ENCODE data around the gene HLA-E.
A peak's percentile ranks its signal among the peaks of the same experiment; 100 is the strongest.
"Not testable (repeated sequence)": the region's sequence is repeated elsewhere in the genome, so short reads cannot be mapped to it uniquely, and the experiment has no call there.

HLA-E gene

GRCh38 chr6:30510419-30511168 is 21.3 kb downstream of the HLA-E start:
- no peak overlapping the region for H3K4me3 Mint-ChIP-seq
- H3K9me3 Mint-ChIP-seq, result no peaks in the 10 kb centered on the region
- H3K27ac Mint-ChIP-seq, result no peak overlapping the region
- DNase-seq, result no peak
- TF ChIP-seq CTCF (IDR thresholded peaks at IDR 0.05), result no peak
- H3K4me1 Mint-ChIP-seq, result no peaks in the 10 kb centered on the region
- H3K36me3 Mint-ChIP-seq (ENCODE audit: low read depth), result no peaks in the 10 kb centered on the region
- H3K27me3 Mint-ChIP-seq (ENCODE audit: low read depth, poor library complexity), result peaks cover 19% of the 10 kb centered on the region

GRCh38 chr6:30511169-30511546 is 21.8 kb downstream of the HLA-E start:
- H3K27ac Mint-ChIP-seq, result no peak overlapping the region
- no peak for TF ChIP-seq CTCF (IDR thresholded peaks at IDR 0.05)
- no peaks in the 10 kb centered on the region for H3K36me3 Mint-ChIP-seq (ENCODE audit: low read depth)
- no peaks in the 10 kb centered on the region for H3K9me3 Mint-ChIP-seq
- H3K4me3 Mint-ChIP-seq, result no peak overlapping the region
- no peak for DNase-seq
- H3K27me3 Mint-ChIP-seq (ENCODE audit: low read depth, poor library complexity), result peaks cover 19% of the 10 kb centered on the region
- no peaks in the 10 kb centered on the region for H3K4me1 Mint-ChIP-seq

DNA sequence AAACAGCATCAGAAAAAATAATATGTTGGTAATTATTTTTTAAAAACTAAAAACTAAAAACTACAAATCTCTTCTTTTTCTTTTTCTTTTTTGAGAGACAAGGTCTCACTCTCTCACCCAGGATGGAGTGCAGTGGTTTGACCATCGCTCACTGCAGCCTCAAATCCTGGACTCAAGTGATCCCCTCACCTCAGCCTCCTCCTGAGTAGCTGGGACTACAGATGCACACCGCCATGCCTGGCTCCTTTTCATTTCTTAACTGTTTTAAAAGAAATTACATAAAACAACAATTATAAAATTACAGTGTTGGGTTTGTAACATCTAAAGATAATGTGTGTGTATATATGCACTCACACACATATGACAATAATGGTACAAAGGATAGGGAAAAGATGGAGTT is 24.1 kb downstream of the HLA-E start:
- TF ChIP-seq CTCF (IDR thresholded peaks at IDR 0.05), result no peak
- Mint-ChIP-seq H3K9me3 (no peaks in the 10 kb centered on the region), H3K4me3 (no peak overlapping the region), H3K27ac (no peak overlapping the region), H3K36me3 (ENCODE audit: low read depth) (no peaks in the 10 kb centered on the region), H3K27me3 (ENCODE audit: low read depth, poor library complexity) (peaks cover 11% of the 10 kb centered on the region), H3K4me1 (no peaks in the 10 kb centered on the region)
- no peak for DNase-seq

GRCh38 chr6:30515106-30515505 is 25.8 kb downstream of the HLA-E start:
- peak overlapping the region; percentile 82 for H3K4me3 Mint-ChIP-seq
- H3K4me1 Mint-ChIP-seq, result no peaks in the 10 kb centered on the region
- no peaks in the 10 kb centered on the region for H3K36me3 Mint-ChIP-seq (ENCODE audit: low read depth)
- peaks cover 18% of the 10 kb centered on the region for H3K27me3 Mint-ChIP-seq (ENCODE audit: low read depth, poor library complexity)
- H3K27ac Mint-ChIP-seq, result peak overlapping the region; percentile 42
- H3K9me3 Mint-ChIP-seq, result peaks cover 6% of the 10 kb centered on the region
- no peak for DNase-seq
- TF ChIP-seq CTCF (IDR thresholded peaks at IDR 0.05), result no peak

- H3K4me3 Mint-ChIP-seq, result peak overlapping the region; percentile 82
- no peaks in the 10 kb centered on the region for H3K4me1 Mint-ChIP-seq
- peak overlapping the region; percentile 90 for H3K27ac Mint-ChIP-seq
- TF ChIP-seq CTCF (IDR thresholded peaks at IDR 0.05), result no peak
- peaks cover 19% of the 10 kb centered on the region for H3K27me3 Mint-ChIP-seq (ENCODE audit: low read depth, poor library complexity)
- H3K9me3 Mint-ChIP-seq, result peaks cover 13% of the 10 kb centered on the region
- no peaks in the 10 kb centered on the region for H3K36me3 Mint-ChIP-seq (ENCODE audit: low read depth)
- peak; percentile 68 for DNase-seq
Observed at GRCh38 chr6:30515944-30516753, 26.8 kb downstream of the HLA-E start.

- Mint-ChIP-seq H3K27me3 (ENCODE audit: low read depth, poor library complexity) (peaks cover 17% of the 10 kb centered on the region), H3K9me3 (peaks cover 13% of the 10 kb centered on the region), H3K27ac (peak overlapping the region; percentile 90), H3K4me3 (peak overlapping the region; percentile 82)
- DNase-seq; H3K4me1 Mint-ChIP-seq; H3K36me3 Mint-ChIP-seq (ENCODE audit: low read depth): not testable (repeated sequence)
Observed at GRCh38 chr6:30516754-30517076, 27.4 kb downstream of the HLA-E start.

DNA sequence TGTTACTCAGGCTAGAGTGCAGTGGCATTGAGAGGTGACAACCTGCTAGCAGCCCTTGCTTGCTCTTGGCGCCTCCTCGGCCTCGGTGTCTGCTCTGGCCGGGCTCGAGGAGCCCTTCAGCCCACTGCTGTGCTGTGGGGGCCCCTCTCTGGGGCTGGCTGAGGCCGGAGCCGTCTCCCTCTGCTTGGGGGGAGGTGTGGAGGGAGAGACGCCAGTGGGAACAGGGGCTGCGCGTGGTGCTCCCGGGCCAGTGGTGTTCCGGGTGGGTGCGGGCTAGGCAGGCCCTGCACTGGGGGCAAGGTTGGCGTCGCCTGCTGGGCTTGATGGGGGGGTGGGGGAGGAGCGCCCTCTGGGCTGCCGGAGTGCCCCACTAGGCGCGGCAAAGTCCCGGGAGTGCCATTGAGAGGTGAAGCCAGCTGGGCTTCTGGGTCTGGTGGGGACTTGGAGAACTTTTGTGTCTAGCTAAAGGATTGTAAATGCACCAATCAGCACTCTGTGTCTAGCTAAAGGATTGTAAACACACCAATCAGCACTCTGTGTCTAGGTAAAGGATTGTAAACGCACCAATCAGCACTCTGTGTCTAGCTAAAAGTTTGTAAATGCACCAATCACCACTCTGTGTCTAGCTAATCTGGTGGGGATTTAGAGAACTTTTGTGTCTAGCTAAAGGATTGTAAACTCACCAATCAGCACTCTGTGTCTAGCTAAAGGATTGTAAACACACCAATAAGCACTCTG is 28.6 kb downstream of the HLA-E start:
- not testable (repeated sequence) for H3K4me1 Mint-ChIP-seq; H3K36me3 Mint-ChIP-seq (ENCODE audit: low read depth); H3K27ac Mint-ChIP-seq; DNase-seq; H3K4me3 Mint-ChIP-seq
- Mint-ChIP-seq H3K9me3 (peaks cover 13% of the 10 kb centered on the region), H3K27me3 (ENCODE audit: low read depth, poor library complexity) (peaks cover 24% of the 10 kb centered on the region)

GRCh38 chr6:30518505-30519145 is 29.3 kb downstream of the HLA-E start:
- H3K4me3 Mint-ChIP-seq; H3K36me3 Mint-ChIP-seq (ENCODE audit: low read depth); H3K4me1 Mint-ChIP-seq; DNase-seq; H3K27ac Mint-ChIP-seq: not testable (repeated sequence)
- H3K27me3 Mint-ChIP-seq (ENCODE audit: low read depth, poor library complexity), result peaks cover 31% of the 10 kb centered on the region
- peaks cover 16% of the 10 kb centered on the region for H3K9me3 Mint-ChIP-seq
